ENCODE results near the gene COL23A1. TPM values are rescaled to one million over a fixed set of nuclear protein-coding genes. Genes with fewer than 3 reads are reported as not detected.

Gene COL23A1
- total RNA-seq, 2 experiments from 2014 or later = 0.11 TPM; not detected in 1

GRCh38 chr5:178530526-178530925 lies 59.7 kb downstream of the COL23A1 start:
- H3K27ac Mint-ChIP-seq = no peak overlapping the region
- no peaks in the 10 kb centered on the region for H3K9me3 Mint-ChIP-seq
- H3K27me3 Mint-ChIP-seq = no peaks in the 10 kb centered on the region
- no peak overlapping the region for H3K4me3 Mint-ChIP-seq
- no peaks in the 10 kb centered on the region for H3K36me3 Mint-ChIP-seq (ENCODE audit: low read depth)
- TF ChIP-seq, protein P1, sequence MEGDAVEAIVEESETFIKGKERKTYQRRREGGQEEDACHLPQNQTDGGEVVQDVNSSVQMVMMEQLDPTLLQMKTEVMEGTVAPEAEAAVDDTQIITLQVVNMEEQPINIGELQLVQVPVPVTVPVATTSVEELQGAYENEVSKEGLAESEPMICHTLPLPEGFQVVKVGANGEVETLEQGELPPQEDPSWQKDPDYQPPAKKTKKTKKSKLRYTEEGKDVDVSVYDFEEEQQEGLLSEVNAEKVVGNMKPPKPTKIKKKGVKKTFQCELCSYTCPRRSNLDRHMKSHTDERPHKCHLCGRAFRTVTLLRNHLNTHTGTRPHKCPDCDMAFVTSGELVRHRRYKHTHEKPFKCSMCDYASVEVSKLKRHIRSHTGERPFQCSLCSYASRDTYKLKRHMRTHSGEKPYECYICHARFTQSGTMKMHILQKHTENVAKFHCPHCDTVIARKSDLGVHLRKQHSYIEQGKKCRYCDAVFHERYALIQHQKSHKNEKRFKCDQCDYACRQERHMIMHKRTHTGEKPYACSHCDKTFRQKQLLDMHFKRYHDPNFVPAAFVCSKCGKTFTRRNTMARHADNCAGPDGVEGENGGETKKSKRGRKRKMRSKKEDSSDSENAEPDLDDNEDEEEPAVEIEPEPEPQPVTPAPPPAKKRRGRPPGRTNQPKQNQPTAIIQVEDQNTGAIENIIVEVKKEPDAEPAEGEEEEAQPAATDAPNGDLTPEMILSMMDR (IDR thresholded peaks at IDR 0.05) = no peak
- ChIA-PET CTCF (no interaction called here), POLR2A (interaction anchor here (0.7 kb wide), 1 partner anchor 39 kb away, joined by 4 read pairs; no protein-coding TSS in a partner anchor)
- DNase-seq (no peak), ATAC-seq (no peak)
- intact Hi-C loops (cut with micrococcal nuclease) = no loop called here
- H3K4me1 Mint-ChIP-seq (ENCODE audit: low read depth) = no peaks in the 10 kb centered on the region

DNA sequence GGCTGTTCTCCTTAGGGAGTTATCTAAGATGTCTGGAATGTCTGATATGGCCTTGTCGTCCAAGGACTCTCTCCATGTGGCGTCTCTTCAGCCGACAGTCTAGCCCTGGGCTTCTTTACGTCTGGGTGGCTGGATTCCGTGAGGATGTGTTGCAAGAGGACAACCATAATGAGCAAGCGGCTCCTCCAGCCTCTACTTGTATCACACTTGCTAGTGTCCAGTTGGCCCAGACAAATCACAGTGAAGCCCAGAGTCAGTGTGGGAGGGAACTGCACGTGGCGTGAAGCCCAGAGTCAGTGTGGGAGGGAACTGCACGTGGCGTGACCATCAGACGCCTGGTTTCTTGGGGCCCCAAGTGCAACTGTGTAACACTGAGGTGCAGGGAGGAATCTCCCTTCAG lies 61.1 kb downstream of the COL23A1 start:
- H3K27me3 Mint-ChIP-seq = no peaks in the 10 kb centered on the region
- intact Hi-C loops (cut with micrococcal nuclease) = no loop called here
- no peaks in the 10 kb centered on the region for H3K36me3 Mint-ChIP-seq (ENCODE audit: low read depth)
- no peak overlapping the region for H3K4me3 Mint-ChIP-seq
- CTCF ChIA-PET = no interaction called here
- POLR2A ChIA-PET = no interaction called here
- no peaks in the 10 kb centered on the region for H3K9me3 Mint-ChIP-seq
- H3K4me1 Mint-ChIP-seq (ENCODE audit: low read depth) = no peaks in the 10 kb centered on the region
- TF ChIP-seq, protein P1 (IDR thresholded peaks at IDR 0.05) = no peak
- no peak for DNase-seq
- no peak overlapping the region for H3K27ac Mint-ChIP-seq
- no peak for ATAC-seq

DNA sequence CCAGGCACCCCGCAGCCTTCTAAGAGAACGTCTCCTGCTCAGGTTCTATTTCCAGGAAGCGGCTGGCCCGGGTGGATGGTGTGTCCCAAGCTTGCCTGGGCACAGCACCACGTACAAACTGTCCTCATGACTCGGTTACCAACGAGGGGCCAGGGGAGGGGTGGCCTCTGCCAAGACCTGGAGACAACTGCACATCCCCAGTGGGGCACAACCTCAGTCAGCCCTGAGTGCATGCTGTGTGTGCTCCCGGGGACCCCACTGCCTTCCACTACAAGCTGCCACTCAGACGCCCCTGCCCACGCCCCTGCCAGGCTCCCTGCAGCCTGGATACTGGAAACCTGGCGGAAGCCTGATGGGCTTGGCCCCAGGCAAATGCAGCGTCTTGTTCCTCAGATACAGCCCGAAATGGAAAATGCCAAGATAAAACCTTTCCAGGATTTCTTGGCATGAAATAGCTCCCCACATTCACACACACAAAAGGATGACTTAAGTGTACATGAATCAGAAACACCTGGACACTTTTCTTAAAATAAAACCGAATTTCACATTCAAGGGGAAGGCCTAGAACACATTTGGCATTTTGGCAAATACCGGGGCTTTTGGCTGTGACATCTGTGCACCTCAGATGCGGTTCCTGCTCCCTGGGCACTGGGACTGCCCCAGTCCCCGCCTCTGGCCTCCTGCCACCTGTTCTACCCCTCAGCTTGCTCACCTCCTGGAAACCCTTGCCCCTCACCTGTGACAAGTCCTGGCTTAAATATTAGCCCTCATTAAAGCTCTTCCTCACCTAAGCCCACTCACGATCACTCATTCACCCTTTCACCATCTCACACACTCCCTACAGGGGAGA lies 62.5 kb downstream of the COL23A1 start:
- DNase-seq (no peak), ATAC-seq (no peak)
- Mint-ChIP-seq H3K27me3 (no peaks in the 10 kb centered on the region), H3K27ac (no peak overlapping the region), H3K4me3 (no peak overlapping the region), H3K4me1 (ENCODE audit: low read depth) (no peaks in the 10 kb centered on the region), H3K36me3 (ENCODE audit: low read depth) (no peaks in the 10 kb centered on the region), H3K9me3 (no peaks in the 10 kb centered on the region)
- TF ChIP-seq, protein P1 (IDR thresholded peaks at IDR 0.05) = no peak
- intact Hi-C loops (cut with micrococcal nuclease) = no loop called here
- ChIA-PET CTCF (interaction anchor here (1.2 kb wide), 1 partner anchor 66 kb away, joined by 3 read pairs; no protein-coding TSS in a partner anchor), POLR2A (no interaction called here)

DNA sequence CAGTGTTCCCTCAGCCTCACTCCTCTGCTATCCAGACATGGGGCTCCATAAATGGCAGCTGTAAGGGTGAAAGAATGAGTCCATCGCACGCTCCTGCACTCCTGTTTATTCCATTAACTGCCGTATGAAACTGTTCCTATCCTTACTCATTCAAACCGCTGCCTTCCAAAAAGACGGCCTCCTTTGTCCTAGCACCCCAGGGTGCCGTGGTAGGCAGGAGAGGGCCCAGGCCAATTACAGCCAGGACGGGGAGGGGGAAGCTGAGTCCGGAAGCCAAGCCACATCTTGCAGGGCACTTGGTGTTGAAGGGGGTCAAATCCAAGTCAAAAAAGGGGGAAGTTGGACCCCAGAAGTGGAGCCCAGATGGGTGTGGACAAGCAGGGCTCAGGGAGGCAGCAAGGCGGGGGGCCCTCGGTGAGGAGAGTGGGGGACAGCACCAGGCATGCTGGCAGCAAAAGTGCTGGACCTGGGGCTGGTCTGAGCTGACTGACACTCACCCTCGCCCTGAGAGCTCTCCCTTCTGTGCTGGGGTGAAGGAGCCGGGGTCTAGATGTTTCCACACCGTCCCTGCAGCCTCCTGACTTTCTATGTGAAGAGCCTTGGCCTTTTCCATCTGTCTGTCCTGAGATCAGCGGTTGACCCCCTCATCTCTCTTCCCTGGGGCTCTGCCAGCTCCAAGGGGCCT lies 63.3 kb downstream of the COL23A1 start:
- Mint-ChIP-seq H3K4me3 (no peak overlapping the region), H3K27me3 (no peaks in the 10 kb centered on the region), H3K27ac (no peak overlapping the region), H3K4me1 (ENCODE audit: low read depth) (no peaks in the 10 kb centered on the region), H3K9me3 (no peaks in the 10 kb centered on the region), H3K36me3 (ENCODE audit: low read depth) (no peaks in the 10 kb centered on the region)
- ChIA-PET CTCF (interaction anchor here (1.2 kb wide), 1 partner anchor 66 kb away, joined by 3 read pairs; no protein-coding TSS in a partner anchor), POLR2A (no interaction called here)
- intact Hi-C loops (cut with micrococcal nuclease) = no loop called here
- DNase-seq (no peak), ATAC-seq (no peak)
- TF ChIP-seq, protein P1 (IDR thresholded peaks at IDR 0.05) = no peak
